Measurements from ENCODE around the gene WNT7B.

Gene WNT7B

DNA sequence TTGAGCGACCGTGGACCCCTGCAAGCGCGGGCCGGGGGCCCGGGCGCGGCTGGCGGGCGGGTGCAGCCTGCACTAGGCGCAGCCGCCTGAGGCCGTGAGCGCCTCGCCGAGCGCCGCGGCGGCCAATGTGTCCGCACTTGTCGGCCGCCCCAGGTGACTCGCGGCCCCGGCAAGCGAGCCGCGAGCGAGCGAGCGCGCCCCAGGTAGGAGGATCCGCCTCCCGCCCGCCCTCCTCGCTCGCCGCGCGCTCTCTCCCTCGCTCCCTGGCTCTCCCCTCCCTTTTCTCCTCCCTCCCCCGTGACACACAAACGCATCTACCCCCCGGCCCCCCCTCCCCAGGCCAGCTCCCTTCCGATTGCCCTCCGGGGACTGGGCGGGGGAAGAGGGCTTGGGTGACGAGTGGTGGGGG, at the start of gene WNT7B:
Gene WNT7B, minus strand, starts transcription at position 160 of the 409 bp plus-strand sequence. CDS start 408 bp downstream, outside the sequence.
- DNase-seq, result no peak

DNA sequence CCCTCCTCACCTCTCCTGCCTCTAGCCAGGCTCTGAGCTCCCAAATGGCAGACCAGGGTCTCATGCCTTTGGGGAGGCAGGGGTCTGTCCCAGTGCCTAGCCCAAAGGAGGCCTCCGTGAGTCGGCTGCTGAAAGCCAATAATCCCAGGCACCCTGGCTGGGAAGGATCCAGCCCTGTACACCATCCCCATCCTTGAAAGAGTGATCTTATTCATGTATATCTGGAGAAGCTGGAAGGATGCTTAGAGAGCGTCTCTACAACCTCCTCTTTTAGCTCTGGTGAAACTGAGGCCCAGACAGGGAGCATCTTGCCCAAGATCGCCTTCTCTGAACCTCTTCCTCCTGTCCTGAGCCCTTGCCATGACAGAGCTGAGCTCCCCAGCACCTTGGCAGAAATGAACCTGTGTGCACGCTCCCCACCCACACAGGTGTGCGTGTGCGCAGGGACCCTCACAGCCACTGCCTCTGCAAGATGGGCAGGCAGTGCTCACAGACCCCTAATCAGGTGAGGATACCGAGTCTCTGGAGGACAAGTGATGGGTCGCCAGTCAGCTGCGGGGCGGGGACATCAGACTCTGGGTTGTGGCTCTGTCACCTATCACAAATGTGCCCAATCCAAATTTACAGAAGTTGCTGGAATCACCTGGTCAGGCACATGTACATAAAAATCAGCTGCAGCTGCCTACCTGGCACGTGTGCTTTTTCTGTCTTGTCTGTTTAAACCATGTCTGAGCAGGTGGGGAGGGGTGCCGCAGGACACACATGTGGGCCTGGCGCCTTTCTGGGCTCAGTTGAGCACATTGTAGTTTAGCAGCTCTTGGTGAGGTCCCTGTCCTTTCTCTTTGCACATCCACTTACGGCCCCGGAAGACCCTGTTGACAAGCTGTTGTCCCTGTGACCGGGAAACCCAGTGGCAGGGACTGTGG, 49.3 kb upstream of the WNT7B start:
- no peak for DNase-seq

DNA sequence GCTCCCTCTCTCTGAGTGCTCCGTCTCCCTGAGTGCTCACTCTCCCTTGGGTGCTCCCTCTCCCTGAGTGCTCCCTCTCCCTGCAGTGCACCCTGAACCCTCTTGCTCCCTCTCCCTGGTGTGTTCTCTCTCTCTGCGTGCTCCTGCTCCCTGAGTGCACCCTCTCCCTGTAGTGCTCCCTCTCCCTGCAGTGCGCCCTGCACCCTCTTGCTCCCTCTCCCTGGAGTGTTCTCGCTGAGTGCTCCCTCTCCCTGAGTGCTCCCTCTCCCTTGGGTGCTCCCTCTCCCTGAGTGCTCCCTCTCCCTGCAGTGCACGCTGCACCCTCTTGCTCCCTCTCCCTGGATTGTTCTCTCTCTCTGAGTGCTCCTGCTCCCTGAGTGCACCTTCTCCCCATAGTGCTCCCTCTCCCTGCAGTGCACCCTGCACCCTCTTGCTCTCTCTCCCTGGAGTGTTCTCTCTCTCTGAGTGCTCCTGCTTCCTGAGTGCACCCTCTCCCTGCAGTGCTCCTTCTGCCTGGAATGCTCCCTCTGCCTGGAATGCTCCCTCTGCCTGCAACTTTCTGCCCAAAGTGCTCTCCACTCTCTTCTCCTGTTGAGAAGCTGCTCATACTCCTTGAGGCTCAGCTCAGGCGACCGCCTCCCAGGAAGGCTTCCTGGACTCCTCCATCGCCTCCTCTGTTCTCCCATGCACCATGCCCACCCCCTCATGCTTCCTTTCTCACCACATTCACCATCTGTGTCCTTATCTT, 48.4 kb upstream of the WNT7B start:
- no peak for DNase-seq

DNA sequence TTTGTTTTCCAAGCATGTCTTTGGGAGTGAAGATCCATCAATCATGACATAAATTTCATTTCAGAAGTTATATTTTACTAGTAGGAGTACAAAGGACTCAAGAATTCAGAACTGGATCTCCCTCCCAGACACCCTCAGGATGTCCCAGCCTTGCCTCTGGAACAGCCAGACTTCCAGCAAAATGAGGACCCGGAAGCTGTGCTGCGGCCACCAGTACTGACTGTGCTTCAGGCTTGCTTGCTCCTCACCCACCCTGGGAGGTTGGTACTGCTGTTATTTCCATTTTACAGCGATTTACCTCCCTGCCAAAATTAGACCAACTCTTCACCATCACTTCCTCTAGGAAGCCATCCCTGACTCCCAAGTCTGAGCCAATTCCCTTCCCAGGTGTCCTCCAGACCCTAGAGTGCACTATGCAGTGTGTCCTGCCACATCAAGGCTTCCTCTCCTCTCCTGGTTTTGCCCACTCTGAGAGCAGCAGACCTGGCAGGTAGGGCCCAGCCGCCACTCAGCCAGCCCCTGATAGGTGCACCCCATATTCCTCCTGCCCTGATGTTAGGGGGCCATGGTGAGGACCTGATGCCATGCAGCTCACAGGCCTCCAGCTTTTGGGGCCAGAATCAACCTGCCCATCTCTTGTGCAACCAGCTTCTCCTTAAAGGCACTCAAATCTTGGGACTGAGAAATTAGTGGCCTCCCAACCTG, 47.3 kb upstream of the WNT7B start:
- no peak for DNase-seq

DNA sequence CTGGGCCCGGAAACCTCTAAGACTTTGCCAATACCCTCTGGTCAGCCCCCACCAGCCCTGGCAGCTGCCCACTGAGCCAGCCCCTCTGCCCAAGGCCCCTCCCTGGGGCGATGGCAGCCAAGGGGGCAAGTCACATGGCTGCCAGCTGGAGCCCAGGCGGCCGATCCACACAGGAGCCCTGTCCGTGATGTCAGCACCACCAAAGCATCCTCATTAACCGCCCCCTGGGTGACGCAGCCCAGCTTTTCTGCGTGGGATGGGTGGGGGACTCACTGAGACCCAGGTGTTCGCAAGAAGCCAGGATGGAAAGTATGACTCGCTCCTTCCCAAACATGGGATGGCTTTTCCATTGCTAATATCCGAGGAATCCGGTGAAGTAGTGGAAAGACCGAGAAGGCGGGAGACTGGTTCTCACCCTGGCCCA, 46.6 kb upstream of the WNT7B start:
- no peak for DNase-seq

DNA sequence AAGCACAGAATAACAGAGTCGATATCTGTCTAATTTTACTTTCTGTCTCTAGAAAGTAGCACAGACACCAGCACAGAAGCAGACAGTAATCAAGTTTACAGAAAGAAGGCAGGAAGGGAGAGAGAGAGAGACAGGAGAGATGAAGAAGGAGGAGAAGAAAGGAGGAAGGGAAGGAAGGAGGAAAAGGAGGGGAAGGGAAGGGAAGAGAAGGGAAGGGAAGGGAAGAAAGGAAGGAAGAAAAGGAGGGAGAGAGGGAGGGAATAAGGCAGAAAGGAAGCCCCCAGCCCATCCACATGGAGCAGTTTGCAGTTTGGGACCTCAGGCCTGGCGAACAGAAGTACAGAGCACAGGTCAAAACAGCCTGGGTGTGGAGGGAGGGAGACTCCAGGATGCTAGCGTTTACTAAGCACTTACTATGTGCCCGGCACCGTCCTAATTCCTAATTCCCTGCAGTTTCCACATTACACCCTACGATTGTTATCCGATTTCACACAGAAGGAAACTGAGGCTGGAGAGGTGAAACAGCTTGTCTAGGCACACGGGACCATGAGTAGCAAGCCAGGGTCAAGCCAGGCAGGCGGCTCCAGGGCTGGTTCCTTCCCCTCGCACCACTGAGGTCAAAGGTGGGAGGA, 46.0 kb upstream of the WNT7B start:
- no peak for DNase-seq

DNA sequence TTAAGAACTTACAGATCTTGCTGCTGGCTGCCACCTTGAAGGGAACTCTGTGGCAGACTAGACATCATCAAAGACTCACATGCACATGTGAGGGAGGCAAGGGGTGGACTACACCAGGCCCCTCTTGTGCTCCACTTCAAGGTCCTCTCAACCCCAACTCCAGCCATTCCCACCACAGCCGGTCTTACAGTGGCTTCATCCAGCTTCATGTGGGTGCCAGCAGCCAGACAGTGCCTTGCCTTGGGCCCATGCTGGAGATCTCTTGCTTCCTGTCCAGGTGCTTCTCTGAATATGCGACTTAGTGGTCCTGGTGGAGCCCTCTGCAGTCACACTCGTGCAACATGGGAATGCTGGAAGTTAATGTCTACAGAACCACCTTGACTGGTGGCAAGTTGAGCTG, 44.6 kb upstream of the WNT7B start:
- DNase-seq, result no peak

DNA sequence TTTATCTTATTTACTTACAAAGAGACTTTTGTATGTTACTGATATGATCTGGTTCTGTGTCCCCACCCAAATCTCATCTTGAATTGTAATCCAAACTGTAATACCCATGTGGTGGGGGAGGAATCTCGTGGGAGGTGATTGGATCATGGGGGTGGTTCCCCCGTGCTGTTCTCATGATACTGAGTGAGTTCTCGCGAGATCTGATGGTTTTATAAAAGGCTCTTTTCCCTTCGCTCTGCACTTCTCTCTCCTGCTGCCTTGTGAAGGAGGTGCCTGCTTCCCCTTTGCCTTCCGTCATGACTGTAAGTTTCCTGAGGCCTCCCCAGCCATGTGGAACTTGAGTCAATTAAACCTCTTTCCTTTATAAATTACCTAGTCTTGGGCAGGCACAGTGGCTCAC, 42.4 kb upstream of the WNT7B start:
- DNase-seq, result no peak

DNA sequence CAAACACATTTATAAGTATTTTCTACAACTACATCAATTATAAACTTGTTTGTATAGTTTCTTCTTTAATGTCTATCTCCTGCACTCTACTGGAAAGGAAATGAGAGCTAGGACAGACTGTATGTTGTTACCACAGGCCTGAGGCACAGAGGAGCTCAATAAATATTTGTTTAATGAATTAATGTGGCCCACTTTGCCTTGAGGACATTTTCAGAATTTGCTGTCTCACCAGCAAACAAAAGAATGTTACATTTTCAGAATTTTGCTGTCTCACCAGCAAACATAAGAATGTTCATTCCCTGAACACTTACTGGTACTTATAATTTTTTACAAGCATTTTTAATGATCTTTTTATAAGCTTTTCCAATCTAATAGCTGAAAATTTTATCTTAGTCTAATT, 41.9 kb upstream of the WNT7B start:
- no peak for DNase-seq

DNA sequence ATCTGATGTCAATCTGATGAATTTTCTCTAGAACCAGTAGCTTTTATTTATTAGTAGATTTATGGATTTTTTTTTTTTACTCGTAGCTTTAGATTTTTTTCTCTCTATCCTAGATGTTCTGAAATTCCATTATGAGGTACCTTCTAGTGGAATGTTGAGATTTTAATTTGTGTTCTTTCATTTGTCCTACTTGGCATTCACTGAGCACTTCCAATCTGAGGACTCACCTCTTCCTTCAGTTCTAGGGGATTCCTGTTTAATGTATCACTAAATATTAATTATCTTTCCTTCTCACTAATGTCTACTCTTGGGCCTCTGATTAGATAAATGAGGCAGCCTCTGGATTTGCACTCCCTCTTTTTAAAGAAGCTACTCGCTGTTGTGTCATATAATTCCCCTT, 40.2 kb upstream of the WNT7B start:
- DNase-seq, result no peak

DNA sequence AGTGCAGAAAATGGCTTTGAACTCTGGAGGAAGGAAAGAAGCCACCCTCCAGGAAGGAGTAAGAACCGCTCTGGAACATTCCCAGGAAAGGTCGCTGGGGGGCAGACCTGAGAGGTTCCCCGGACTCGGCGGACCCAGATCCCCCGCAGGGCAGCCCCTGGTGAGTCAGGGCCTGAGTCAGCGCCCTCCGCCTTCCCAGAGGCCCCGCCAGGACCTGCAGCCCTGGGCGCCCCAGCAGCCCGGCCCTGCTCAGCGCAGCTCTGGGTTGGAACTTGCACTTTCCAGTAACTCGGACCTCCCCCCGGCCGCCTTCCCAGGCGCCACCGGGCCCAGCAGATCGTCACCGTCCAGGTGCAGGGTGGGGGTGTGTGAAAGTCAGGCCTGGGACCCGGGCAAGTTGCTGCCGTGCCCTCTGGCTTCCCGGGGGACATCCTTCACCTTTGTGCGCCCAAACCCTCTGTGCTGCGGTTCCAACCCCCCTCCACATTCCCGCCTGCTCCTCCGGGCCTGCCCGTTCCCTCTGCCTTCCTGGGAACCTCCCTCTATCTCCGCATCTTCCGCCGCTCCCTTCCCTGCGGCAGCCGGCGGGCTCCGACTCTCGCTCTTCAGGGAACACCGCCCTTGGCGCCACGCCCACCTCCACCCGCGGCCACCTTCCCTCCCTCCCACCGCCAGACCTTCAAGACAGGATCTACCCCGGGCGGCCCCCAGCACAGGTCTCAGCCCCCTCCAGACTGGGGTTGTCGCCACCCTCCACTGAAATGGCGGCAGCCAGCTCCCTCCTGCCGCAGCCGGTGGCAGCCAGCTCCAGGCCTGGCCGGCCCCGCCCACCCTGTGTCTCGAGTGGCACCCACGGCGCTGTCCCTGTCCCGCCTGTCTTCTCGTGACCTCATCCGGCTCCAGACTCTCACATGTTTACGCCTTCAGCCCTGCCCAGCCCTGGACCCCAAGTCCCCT, 36.8 kb upstream of the WNT7B start:
- DNase-seq, result peak; percentile 87 to 90

DNA sequence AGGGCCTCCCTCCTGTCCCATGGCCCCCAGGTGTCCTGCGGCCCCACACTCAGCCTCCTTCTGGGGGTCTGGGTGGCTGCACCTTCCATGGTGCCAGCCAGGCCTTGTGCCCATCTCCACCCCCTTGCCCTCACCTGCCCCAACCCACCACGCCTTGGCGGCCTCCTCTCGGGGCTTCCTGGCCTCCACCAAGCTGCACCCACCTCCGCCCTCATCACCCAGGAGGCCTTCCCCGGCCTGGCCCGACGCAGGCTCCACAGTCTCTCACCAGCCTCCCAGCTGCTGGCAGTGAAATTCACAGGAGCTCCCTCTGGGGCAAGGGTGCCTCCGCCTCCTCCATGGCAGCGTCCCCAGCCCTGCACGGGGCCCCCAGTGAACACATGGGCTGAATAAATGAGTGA, 35.9 kb upstream of the WNT7B start:
- no peak for DNase-seq

DNA sequence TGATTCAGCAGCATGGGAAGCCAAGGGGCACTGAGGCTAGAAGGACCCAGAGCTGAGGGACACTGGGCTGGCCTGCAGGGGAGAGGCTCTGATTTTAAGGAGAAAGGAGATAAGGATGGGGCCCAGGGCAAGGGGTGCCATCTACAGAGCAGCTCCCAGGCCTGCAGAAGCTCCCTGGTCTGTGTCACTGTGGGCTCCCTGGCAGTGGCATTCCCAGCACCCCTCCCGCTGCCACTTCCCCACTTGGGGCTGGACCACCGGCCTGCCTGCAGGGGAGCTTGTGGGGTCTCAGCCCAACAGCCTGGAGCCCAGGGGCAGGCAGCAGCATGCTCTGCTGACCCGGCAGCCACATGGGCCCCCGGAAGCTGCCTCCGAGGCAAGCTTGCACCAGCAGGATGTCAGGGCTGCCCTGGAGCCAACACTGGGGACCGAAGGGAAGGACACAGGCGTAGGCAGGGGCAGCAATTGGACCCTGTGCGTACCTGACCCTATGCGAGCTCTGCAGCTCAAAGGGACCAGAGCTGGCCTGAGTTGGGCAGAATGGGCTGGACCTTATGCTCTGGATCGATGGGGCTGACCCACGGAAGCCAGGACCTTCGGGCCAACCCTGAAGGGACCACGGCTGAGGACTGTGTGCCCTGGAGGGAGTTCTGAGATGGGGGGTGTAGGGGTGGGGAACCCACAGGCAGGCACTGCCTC, 35.4 kb upstream of the WNT7B start:
- no peak for DNase-seq

DNA sequence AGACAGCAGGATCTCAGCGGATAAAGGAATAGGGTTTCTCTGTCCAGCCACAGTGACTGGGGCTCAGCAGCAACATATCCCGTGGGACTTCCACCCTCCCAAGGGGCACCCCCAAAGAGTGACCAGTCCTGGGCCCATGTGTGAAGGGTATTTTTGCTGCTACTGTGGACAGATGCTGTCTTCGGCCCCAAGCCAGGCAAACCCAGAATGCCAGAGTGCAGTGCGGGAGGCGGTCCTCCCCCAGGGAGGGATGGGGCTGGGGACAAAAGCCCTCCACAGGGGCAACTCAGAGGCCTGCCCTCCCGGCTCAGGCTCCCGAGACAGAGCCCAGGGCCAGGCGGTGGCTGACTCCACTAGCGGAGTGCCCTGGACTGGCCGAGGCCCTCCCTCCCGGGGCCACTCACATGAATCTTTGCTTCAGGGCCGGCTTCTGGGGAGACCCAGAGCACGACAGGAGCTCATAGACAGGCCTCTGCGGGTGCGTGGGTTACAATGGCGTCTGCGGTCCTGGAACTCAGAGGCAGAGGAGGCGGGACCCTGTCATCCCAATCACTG, 34.7 kb upstream of the WNT7B start:
- DNase-seq, result no peak

DNA sequence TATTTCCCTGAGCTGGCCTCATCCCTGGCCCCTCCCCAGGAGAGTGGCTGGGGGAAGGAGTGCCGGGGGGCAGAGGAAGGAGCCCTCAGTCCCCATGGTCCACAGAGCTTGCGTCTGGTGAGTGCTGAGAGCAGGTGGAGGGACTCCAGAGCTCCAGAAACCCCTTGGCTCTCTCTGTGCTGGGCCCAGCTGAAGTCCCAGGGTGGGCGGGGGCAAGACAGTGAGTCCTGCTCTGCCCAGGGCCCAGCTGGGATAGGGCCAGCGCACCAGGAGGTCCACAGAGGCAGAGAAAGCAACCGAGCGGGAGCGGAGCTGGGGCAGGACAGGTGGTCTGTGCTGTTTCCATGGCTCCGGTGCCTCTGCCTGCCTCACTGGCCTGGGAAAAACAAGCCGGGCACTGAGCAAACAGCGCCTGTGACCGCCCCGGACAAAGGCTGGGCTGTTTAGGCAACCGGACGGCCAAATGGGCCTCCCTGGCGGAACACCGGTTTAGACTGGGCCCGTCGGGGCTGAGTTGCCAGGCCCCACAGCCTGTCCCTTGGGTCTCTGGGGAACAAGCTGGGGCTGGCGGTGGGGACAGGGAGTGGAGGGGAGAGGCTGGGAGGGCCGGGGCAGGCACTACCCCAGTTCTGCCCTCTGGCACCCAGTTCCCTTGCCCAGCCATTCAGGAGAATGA, 34.1 kb upstream of the WNT7B start:
- no peak for DNase-seq

DNA sequence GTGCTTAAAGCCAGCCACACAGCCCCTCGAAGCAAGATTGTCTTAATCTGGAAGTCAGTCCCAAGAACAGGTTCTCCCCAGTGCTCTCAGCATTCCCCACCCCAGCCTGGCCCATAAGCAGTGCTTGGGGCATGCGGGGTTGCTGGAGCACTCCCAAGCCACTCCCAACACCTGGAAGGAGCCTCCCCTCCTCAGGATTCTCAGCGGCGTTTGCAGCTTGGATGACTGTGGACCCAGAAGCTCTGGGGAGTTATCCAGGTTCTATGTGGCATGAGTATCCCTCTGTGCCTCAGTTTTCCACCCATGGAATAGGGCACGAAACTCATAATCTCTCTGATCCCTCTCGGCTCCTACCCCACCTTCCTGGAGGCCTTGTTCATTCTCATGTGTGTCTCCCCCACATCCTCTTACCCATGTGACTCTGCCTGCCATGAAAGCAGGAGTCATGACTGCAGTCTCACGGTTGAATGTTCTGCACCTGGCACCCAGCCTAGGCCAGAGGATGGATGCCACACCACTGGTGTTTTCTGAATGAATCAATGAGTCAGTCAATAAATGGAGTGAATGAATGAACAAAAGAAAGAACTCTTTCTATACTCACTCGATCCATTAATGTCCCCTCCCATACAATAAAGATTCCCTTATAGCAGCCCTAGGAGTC, 33.4 kb upstream of the WNT7B start:
- DNase-seq, result no peak

DNA sequence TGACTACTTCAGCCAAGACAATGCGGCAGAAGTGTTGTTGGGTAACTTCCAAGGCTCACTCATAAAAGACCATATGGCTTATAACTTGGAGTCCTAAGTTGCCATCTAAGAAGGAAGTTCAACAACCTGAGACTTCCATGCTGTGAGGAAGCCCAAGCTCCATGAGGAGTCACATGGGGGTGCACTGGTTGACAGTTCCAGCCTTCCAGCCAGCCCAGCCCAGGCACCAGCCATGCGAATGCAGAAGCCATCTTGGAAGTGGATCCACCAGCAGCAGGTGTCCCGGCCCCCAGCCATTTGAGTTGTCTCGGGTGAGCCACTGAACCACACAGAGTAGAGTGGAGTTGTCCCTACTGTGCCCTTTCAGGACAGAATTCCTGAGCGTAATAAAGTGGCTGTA, 32.8 kb upstream of the WNT7B start:
- no peak for DNase-seq

DNA sequence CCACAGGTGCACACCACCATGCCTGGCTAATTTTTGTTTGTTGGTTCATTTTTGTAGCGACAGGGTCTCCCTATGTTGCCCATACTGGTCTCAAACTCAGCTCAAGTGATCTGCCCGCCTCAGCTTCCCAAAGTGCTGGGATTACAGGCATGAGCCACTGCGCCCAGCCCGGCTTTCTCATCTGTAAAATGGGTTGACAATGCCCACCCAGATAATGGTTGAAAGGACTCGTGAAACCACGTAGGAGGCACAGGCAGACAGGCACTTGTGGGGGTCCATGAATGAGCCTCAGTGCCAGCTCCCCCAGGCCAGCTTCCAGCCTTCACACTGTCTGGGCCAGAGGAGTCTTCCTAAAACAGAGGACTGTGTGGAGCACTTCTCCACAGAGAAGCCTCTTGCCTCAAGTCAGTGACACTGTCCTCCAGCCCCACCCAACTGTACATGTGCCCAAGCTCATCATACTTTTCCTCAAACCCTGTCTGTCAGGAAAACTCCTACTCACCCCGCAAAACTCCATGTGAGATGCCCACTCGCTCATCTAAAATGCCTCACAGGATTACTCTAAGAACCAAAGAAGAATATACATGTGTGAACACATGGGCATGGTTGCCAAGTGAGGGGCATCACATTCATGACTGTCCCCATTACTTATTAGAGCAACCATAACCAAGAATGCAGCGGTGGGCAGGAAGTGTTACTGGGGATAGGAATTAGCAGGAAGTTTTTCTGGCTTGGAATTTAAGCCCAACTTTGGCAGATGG, 32.1 kb upstream of the WNT7B start:
- no peak for DNase-seq

DNA sequence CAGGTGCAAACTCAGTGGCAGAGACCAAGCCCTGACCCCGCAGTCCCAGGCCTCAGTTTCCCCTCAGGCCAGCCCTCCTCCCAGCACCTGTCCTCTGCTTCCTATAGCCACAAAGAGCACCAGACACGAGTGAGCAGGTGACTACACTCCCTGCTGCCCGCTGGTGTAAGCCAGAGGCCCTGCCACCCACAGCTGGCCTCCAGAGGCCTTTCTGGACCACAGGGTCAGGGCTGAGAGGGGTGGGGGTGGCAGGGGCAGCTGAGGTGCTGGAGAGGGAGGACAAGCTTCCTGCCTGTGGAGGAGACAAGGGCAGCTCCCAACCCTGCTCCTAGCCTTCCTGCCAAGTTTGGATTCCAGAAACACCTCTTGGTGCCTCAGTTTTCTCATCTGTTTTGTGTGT, 31.3 kb upstream of the WNT7B start:
- DNase-seq, result no peak
